22Rv1 (cell line): ENCODE data around the gene TRIM22.

ENCODE experiments used
- ZFX ChIP-seq: fragments of 450-650 bp; IDR thresholded peaks from 2 replicates; pipeline ENCODE4 v1.6.1; 2017; ENCODE audit warnings: antibody characterized with exemption, borderline replicate concordance
- TF ChIP-seq, protein P1 (sequence below): fragments of 450-650 bp; IDR thresholded peaks from 2 replicates; pipeline ENCODE4 v1.5.1; 2017; ENCODE audit warnings: mild to moderate bottlenecking

DNA sequence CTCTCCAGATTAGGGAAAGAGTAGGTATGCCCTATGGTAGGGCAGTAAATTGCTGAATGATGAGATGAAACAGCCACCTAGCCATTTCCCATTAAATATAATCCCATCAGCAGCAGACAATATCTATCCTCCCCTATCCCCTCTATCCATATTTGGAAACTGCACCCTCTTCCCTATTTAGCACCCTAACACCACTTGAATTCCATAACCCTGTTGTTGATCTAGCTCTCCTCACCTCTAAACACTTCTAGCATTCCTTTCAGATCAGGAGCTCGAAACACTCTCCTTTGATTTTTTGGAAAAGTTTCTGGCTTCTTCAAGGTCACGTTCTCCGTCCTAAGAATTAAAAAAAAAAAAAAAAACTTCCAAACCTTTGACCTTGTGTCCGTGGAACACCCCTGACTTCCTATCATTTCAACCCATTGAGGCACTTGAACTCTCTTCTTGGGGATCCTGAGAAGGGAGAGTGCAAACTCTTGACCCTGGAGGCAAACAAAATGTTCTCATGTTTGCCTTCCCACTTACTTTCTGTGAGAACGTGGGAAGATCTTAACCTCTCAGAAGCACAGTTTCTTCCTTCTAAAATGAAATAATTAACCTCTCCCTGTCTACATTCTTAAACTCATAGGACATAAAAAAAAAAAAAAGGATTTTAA lies 23.7 kb upstream of the TRIM22 start:
- TF ChIP-seq, protein P1, sequence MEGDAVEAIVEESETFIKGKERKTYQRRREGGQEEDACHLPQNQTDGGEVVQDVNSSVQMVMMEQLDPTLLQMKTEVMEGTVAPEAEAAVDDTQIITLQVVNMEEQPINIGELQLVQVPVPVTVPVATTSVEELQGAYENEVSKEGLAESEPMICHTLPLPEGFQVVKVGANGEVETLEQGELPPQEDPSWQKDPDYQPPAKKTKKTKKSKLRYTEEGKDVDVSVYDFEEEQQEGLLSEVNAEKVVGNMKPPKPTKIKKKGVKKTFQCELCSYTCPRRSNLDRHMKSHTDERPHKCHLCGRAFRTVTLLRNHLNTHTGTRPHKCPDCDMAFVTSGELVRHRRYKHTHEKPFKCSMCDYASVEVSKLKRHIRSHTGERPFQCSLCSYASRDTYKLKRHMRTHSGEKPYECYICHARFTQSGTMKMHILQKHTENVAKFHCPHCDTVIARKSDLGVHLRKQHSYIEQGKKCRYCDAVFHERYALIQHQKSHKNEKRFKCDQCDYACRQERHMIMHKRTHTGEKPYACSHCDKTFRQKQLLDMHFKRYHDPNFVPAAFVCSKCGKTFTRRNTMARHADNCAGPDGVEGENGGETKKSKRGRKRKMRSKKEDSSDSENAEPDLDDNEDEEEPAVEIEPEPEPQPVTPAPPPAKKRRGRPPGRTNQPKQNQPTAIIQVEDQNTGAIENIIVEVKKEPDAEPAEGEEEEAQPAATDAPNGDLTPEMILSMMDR: no peak
- no peak for TF ChIP-seq ZFX
